Measurements from ENCODE around the gene RAVER2.
"Not testable (repeated sequence)": the region's sequence is repeated elsewhere in the genome, so short reads cannot be mapped to it uniquely, and the experiment has no call there.

The RAVER2 gene

GRCh38 chr1:64748222-64748621 is 3.3 kb downstream of the RAVER2 start:
- DNase-seq (ENCODE audit: low spot score), result no peak

DNA sequence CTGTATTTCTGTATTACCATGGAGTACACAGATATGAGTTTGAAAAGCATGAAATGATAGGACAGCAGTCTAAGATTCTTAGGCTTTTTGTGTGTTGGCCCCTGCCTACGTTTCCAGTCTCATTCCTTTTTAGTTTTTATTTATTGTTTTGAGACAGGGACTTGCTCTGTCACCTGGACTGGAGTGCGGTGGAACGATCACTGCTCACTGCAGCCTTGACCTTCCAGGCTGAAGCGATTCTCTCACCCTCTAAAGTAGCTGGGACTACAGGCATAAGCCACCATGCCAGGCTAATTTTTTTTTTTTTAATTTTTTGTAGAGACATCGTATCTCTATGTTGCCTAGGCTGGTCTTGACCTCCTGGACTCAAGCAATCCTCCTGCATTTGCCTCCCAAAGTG is 3.8 kb downstream of the RAVER2 start:
- DNase-seq (ENCODE audit: low spot score), result no peak

DNA sequence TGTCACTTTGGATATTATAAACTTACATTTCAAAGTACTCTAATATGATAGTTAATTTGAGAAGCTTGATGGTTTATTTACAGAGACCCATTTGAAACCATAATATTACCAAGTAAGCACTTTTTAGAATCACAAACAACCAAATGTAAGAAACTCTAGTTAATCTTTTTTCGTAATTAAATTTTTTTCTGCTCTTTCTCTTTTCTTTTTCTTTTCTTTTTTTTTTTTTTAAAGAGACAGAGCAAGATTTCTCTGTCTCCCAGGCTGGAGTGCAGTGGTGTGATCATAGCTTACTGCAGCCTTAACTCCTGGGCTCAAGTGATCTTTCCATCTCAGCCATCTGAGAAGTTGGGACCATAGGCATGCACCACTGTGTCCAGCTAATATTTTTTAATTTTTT is 5.2 kb downstream of the RAVER2 start:
- DNase-seq (ENCODE audit: low spot score), result no peak

DNA sequence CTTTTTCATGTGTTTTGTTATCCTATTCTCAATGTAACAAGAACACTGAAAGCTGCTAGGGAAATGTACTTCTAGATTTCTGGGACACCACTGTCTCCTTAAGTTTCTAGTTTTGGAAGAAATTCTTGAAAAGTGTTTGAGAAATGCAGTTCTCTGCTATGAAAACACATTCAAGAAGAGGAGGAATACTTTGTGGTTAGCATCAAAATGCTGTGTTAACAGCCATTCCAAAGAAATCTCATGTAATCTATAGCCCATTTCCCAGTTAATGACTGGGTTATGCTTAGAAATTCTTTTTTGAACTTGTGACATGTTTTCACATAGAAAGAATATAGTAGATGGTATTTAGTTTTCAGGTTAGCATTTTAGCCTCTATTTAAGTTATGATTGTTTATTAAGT is 6.0 kb downstream of the RAVER2 start:
- DNase-seq (ENCODE audit: low spot score), result no peak

DNA sequence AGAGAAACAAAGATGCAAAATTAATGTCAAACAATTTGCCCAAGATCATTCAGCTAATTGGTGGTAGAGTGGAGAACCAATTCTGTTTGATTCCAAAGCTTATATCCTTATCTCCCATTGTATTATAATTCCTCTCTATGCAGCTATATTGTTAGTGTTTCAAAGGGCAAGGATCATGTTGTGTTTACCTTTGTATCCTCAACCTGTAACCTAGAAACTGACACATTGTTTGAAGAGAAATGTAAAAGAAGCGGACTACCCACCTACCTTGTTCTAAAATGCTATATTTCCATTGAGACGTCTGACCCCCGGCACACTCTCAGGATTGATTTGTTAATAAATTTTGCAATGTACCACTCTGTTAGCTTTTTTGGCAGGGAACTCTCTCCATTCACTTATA is 9.3 kb downstream of the RAVER2 start:
- DNase-seq (ENCODE audit: low spot score), result no peak

GRCh38 chr1:64755361-64755760 is 10.5 kb downstream of the RAVER2 start:
- DNase-seq (ENCODE audit: low spot score), result no peak

- no peak for DNase-seq (ENCODE audit: low spot score)
Measured at GRCh38 chr1:64756770-64757169, 11.9 kb downstream of the RAVER2 start.

DNA sequence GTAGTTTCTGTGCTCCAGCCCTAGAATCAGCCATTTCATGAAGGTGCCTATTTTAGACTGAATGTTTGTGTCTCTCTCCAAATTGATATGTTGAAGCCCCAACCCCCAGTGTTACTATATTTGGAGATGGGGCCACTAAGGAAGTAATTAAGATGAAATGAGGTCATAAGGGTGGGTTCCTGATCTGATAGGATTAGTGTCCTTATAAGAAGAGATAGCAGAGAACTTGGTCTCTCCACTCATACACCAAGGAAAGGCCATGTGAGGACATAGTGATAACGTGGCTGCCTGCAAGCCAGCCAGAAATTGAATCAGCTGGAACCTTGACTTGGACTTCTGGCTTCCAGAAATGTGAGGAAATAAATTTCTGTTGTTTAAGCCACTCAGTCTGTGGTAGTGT is 12.3 kb downstream of the RAVER2 start:
- DNase-seq (ENCODE audit: low spot score), result no peak

DNA sequence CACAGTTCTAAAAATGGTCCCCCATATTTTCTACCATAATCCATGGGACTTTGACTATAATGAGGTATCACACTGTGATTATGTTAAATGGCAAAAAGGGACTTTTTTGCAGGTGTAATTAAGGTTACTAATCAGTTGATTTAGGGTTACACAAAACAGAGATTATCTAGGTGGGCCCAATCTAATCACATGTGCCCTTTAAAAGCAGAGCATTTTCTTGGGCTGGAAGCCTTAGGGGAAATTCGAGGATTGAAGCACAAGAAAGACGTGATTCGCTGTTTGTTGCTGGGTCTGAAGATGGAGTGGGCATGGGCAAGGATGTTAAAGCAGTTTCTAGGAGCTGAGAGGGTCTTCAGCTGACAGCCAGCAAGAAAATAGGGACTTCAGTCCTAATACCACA is 13.4 kb downstream of the RAVER2 start:
- DNase-seq (ENCODE audit: low spot score), result no peak

DNA sequence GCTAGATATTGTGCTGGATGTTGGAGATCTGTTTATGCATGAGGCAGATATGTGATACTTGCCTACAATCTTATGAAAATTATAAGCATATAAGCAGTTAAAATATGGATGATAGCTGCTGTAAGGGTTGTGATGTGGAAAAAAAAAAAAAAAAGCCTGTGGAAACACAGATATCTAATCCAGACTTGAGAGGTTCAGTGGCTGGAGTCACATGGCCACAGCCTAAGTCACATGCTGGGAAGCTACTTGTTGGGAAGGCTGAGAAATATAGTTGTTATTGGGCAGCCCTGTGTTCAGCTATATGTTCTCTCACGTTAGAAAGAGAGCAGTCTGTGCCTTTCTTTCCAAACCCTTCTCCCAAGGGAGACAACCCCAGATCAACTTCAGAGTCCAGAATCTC is 15.1 kb downstream of the RAVER2 start:
- DNase-seq (ENCODE audit: low spot score), result no peak

DNA sequence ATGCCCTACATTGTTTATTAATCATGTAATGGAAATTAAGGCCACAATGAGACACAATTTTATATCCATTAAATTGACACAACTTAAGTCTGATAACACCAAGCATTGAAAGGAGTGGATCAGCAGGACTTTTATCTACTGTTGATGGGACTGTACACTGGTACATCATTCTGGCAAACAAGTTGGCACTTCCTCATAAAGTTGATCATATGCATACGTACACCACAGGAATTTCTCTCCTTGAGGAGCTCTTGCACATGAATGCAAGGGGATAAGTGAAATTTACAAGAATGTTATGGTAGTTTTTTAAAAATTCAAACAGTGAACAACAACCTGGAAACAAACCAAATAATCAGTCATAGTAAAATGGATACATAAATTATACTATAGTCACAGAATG is 20.1 kb downstream of the RAVER2 start:
- no peak for DNase-seq (ENCODE audit: low spot score)

- DNase-seq (ENCODE audit: low spot score), result no peak
Measured at GRCh38 chr1:64765826-64766225, 21.0 kb downstream of the RAVER2 start.

DNA sequence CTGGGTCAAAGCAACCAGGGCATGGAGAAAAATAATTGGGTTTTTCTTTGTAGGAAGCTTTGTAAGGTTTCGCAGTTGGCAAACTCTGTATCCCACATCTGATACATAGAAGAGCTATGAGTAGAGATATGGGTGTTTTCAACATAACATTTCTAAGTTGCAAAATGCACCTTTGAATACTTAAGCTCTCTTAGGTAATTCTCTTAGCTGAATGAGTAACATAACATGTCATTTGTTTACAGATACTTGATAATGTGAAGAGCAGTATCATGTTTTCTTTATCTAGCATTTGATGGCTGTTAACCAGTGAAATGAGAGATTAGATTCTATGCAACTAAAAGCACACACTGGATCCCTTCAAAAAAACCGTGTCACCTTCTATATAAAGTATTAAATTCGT is 21.6 kb downstream of the RAVER2 start:
- DNase-seq (ENCODE audit: low spot score), result no peak

GRCh38 chr1:64769482-64769881 is 24.6 kb downstream of the RAVER2 start:
- DNase-seq (ENCODE audit: low spot score), result no peak

DNA sequence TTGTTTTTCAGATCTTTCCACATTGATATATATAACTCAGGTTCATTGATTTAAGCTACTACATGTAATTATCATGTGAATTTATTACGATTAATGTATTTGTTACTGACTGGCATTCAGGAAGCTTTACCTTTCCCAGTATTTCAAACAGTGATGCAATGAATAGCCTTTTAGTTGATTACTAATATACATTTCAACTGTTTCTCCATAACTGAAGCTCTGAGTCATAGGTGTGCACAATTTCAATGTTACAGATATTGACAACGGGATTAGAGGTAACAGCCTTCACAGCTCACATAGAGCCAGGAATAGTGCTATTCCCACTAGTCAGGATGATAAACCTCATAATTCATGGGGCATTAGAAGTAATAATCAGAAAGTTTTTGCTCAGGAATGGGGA is 25.1 kb downstream of the RAVER2 start:
- DNase-seq (ENCODE audit: low spot score), result no peak

DNA sequence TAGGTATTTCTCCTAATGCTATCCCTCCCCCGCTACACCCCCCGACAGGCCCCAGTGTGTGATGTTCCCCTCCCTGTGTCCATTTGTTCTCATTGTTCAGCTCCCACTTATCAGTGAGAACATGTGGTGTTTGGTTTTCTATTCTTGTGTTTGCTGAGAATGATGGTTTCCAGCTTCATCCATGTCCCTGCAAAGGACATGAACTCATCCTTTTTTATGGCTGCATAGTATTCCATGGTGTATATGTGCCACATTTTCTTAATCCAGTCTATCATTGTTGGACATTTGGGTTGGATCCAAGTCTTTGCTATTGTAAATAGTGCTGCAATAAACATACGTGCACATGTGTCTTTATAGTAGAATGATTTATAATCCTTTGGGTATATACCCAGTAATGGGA is 28.4 kb downstream of the RAVER2 start:
- not testable (repeated sequence) for DNase-seq (ENCODE audit: low spot score)

DNA sequence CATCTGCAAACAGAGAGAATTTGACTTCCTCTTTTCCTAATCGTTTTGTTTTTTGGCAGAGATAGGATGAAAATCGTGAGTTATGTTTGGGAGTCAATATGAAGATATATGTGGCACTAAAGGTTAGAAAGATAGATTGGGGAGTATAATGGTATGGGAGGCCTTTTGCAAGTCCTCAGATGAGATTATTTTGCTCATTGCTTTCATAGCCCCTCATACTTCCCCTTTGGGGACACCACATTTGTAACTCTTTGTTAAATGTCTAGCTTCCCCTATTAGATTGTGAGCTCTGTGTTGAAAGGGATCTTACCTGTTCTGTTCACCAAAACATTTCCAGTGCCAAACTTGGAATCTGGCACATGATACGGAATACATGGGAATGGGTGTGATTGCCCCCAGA is 30.2 kb downstream of the RAVER2 start:
- no peak for DNase-seq (ENCODE audit: low spot score)

GRCh38 chr1:64782044-64782443 is 37.2 kb downstream of the RAVER2 start:
- not testable (repeated sequence) for DNase-seq (ENCODE audit: low spot score)

DNA sequence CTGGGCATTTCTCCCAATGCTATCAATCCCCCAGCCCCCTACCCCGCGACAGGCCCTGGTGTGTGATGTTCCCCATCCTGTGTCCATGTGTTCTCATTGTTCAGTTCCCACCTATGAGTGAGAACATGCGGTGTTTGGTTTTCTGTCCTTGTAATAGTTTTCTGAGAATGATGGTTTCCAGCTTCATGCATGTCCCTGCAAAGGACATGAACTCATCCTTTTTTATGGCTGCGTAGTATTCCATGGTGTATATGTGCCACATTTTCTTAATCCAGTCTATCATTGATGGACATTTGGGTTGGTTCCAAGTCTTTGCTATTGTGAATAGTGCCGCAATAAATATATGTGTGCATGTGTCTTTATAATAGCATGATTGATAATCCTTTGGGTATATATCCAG is 38.0 kb downstream of the RAVER2 start:
- not testable (repeated sequence) for DNase-seq (ENCODE audit: low spot score)

GRCh38 chr1:64790832-64791487 is 46.1 kb downstream of the RAVER2 start:
- no peak for DNase-seq (ENCODE audit: low spot score)

- no peak for DNase-seq (ENCODE audit: low spot score)
Measured at GRCh38 chr1:64798872-64799271, 54.0 kb downstream of the RAVER2 start.

DNA sequence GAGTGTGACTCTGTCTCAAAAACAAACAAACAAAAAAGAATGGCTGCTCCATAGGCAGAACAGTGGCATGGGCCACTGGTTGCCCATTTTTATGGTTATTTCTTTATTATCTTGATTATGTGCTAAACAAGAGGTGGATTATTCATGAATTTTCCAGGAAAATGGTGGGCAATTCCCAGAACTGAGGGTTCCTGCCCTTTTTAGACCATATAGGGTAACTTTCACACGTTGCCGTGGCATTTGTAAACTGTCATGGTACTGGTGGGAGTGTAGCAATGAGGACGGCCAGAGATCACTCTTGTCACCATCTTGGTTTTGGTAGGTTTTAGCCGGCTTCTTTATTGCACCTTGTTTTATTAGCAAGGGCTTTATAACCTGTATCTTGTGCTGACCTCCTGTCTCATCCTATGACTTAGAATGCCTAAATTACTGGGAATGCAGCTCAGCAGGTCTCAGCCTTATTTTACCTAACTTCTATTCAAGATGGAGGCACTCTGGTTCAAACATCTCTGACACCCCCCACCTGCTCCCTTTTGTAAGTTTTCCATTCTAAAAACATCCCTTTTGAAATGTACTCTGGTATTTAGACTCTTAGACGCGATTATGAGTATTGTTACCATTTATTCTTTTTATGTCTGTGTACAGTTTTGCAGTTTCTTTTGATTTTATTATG is 57.1 kb downstream of the RAVER2 start:
- no peak for DNase-seq (ENCODE audit: low spot score)

GRCh38 chr1:64809309-64809708 is 64.4 kb downstream of the RAVER2 start:
- no peak for DNase-seq (ENCODE audit: low spot score)

DNA sequence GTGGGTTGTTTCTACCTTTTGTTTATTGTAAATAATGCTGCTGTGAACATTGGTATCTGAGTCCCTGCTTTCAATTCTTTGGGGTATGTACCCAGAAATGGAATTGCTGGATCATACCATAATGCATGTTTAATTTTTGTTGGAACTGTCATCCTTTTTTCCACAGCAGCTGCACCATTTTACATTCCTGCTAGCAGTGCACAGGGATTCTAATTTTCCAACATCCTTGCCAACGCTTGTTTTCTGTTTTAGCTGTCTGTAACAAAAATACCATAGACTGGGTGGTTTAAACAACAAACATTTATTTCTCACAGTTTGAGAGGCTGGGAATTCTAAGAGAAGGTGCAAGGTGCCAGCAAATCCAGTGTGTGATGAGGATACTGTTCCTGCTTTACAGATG is 65.1 kb downstream of the RAVER2 start:
- DNase-seq (ENCODE audit: low spot score), result no peak
